K562 (cell line): ENCODE data around the gene MAP4K5. TPM values are rescaled to one million over a fixed set of nuclear protein-coding genes. Genes with fewer than 3 reads are reported as not detected.
A peak's percentile ranks its signal among the peaks of the same experiment; 100 is the strongest.

Experiments
- ATAC-seq: fragments of 200-7000 bp; cut with Tn5 transposase; 3 replicates; pipeline ENCODE4 v1.9.1; 2020; ENCODE audit warnings: moderate library complexity
- BruUV-seq: library from RNA; stranded (reverse); fragments of 400-500 nt; replicated peaks from 2 replicates; lab custom pipeline; 2021; lab: Mats Ljungman, UMichigan
- CTCF ChIA-PET: fragments of 300-600 bp; formaldehyde crosslinking; extraction: SDS; loops from one replicate; lab custom pipeline; 2021; ENCODE audit warnings: low intra/inter-chr PET ratio; lab: Yijun Ruan, JAX
- POLR2A ChIA-PET: fragments of 300-600, 350-650 bp; sonication (Branson Sonifier 250); formaldehyde crosslinking; extraction: SDS; loops from one replicate; lab custom pipeline; 2021; ENCODE audit warnings: antibody characterized with exemption, inconsistent platforms; lab: Yijun Ruan, JAX
- DNase-seq, 4 experiments: peaks; one replicate each; pipeline versions ENCODE4 v3.0.0 to v3.0.0-alpha.2; 2011 to 2018; ENCODE audit warnings: low spot score in 3 of 4, mixed read lengths in 3 of 4; ENCODE audit errors: extremely low read depth in 1 of 4
- FAIRE-seq: peaks from 2 replicates; lab custom pipeline; 2011; peaks lifted over from hg19 to GRCh38; lab: Jason Lieb, UNC
- H2AFZ ChIP-seq: 2 replicates; pipeline ENCODE4 v1.6.0; 2011; ENCODE audit warnings: low read depth, low read length, control low read depth, inconsistent platforms
- H3K27ac ChIP-seq: fragments of 200-600 bp; 3 replicates; pipeline ENCODE4 v1.8.0; 2011; ENCODE audit warnings: low read depth, mild to moderate bottlenecking, control low read depth, inconsistent platforms, low read length, moderate library complexity, mixed read lengths; ENCODE audit errors: extremely low read depth
- H3K27me3 ChIP-seq, 2 experiments: fragments of 300-600 bp in 1 of 2; 2 replicates in 1 of 2; 3 replicates in 1 of 2; pipeline versions ENCODE4 v1.6.0 to v1.8.0; 2011; ENCODE audit warnings: inconsistent platforms in 2 of 2, low read length in 2 of 2, mild to moderate bottlenecking in 1 of 2, mixed read lengths in 1 of 2, moderate library complexity in 1 of 2; ENCODE audit not compliant: control insufficient read depth in 2 of 2, insufficient read depth in 2 of 2
- H3K36me3 ChIP-seq: fragments of 300-600 bp; 3 replicates; pipeline ENCODE4 v1.8.0; 2011; ENCODE audit warnings: mild to moderate bottlenecking, low read length, inconsistent platforms; ENCODE audit not compliant: control insufficient read depth, insufficient read depth
- H3K4me1 ChIP-seq, 2 experiments: fragments of 200-600 bp in 1 of 2; replicated peaks in 1 of 2; 2 replicates in 1 of 2; 3 replicates in 1 of 2; pipeline versions ENCODE4 v1.5.1 to v1.8.0; 2011; ENCODE audit warnings: inconsistent platforms in 2 of 2, low read length in 2 of 2, mild to moderate bottlenecking in 1 of 2, mixed read lengths in 1 of 2, moderate library complexity in 1 of 2; ENCODE audit not compliant: control insufficient read depth in 2 of 2, insufficient read depth in 2 of 2
- H3K4me2 ChIP-seq: 2 replicates; pipeline ENCODE4 v1.6.1; 2011; ENCODE audit warnings: low read length, control low read depth, inconsistent platforms, mixed read lengths; ENCODE audit not compliant: insufficient read depth
- H3K4me3 ChIP-seq: fragments of 200-600 bp; sonication (generic), shearing (Covaris generic); 2 replicates; pipeline ENCODE4 v1.5.1; 2016; ENCODE audit warnings: control low read depth, inconsistent platforms
- H3K79me2 ChIP-seq: fragments of 200-600 bp; 3 replicates; pipeline ENCODE4 v1.8.0; 2011; ENCODE audit warnings: low read length, inconsistent platforms; ENCODE audit not compliant: control insufficient read depth, insufficient read depth
- H3K9ac ChIP-seq, 2 experiments: 2 replicates each; pipeline versions ENCODE4 v1.6.0 to v1.6.1; 2011; ENCODE audit warnings: low read depth in 2 of 2, low read length in 2 of 2, control low read depth in 1 of 2, inconsistent platforms in 1 of 2, mild to moderate bottlenecking in 1 of 2, mixed read lengths in 1 of 2; ENCODE audit not compliant: insufficient read depth in 1 of 2
- H3K9me1 ChIP-seq: one replicate; pipeline ENCODE4 v1.6.0; 2011; ENCODE audit warnings: inconsistent platforms, mild to moderate bottlenecking, low read length, moderate library complexity; ENCODE audit not compliant: control insufficient read depth, insufficient read depth
- H3K9me3 ChIP-seq: replicated peaks from 2 replicates; pipeline ENCODE4 v1.5.1; 2011; ENCODE audit warnings: low read depth, low read length, inconsistent platforms; ENCODE audit not compliant: control insufficient read depth, insufficient read depth
- H4K20me1 ChIP-seq: replicated peaks from 2 replicates; pipeline ENCODE4 v1.6.1; 2011; ENCODE audit warnings: low read length, inconsistent platforms, mixed read lengths; ENCODE audit not compliant: control insufficient read depth, insufficient read depth
- C11orf30 ChIP-seq: fragments of 450-650 bp; IDR thresholded peaks from 2 replicates; pipeline ENCODE4 v1.6.1; 2016; ENCODE audit warnings: low read depth, mild to moderate bottlenecking
- MAFF ChIP-seq: IDR thresholded peaks from 2 replicates; pipeline ENCODE4 v1.6.1; 2012; ENCODE audit warnings: low read length, improper control_type of control experiment
- MAFG ChIP-seq: fragments of 450-650 bp; conservative IDR thresholded peaks from 2 replicates; pipeline ENCODE4 v1.6.1; 2016; ENCODE audit warnings: missing genetic modification characterization, missing compliant biosample characterization
- SIRT6 ChIP-seq: IDR thresholded peaks from one replicate; pipeline ENCODE4 v1.6.1; 2012; ENCODE audit warnings: low read depth, mild to moderate bottlenecking, control low read depth, inconsistent platforms, low read length, moderate library complexity
- ZNF316 ChIP-seq: fragments of 450-650 bp; IDR thresholded peaks from 2 replicates; pipeline ENCODE4 v1.6.1; 2016
- WGBS: fragments of 100-300 bp; shearing (Covaris generic); methylation state at CpG from one replicate; pipeline ENCODE4 v1.1.6; 2016; ENCODE audit warnings: low coverage, mixed read lengths; ENCODE audit not compliant: insufficient coverage; ENCODE audit errors: missing lambda C conversion rate; 5-methylcytosine and 5-hydroxymethylcytosine counted together
- in situ Hi-C: fragments of 300-500 bp; cut with MboI; formaldehyde crosslinking; loops from 4 replicates; pipeline ENCODE4 v1.15.0; 2018; ENCODE audit warnings: inconsistent platforms, mixed read lengths
- intact Hi-C: fragments of 100-400 bp; cut with micrococcal nuclease; formaldehyde crosslinking; loops from 2 replicates; pipeline ENCODE4 v1.14.2; 2022
- polyA plus RNA-seq, 8 experiments: library from polyadenylated mRNA; depleted of rRNA in 4 of 8; stranded (reverse) in 5 of 8; unstranded in 3 of 8; fragments of >200 nt; fragmentation: Nextera tagmentation in 2 of 8; fragmentation: Illumina TruSeq in 1 of 8; extraction: Ambion mirVana in 2 of 8; extraction: Trizol in 1 of 8; gene quantifications; 2 replicates each; pipeline versions ENCODE4 v1.2.1 to v1.2.3, GENCODE V29; 2011 to 2014; ENCODE audit warnings: inconsistent platforms in 1 of 8, missing spikeins in 1 of 8
- total RNA-seq, 7 experiments: library from RNA; depleted of rRNA in 6 of 7; stranded (reverse); fragments of >200 nt in 6 of 7; fragmentation: Illumina TruSeq in 2 of 7; extraction: Trizol in 2 of 7; gene quantifications; 2 replicates each; pipeline versions ENCODE4 v1.2.1 to v1.2.3, GENCODE V29; 2011 to 2021; ENCODE audit warnings: low replicate concordance in 1 of 7
- TF ChIP-seq, protein P1 (sequence below), 3 experiments: IDR thresholded peaks in 2 of 3; conservative IDR thresholded peaks in 1 of 3; 2 replicates each; pipeline ENCODE4 v1.5.1; 2011 to 2012; ENCODE audit warnings: low read length in 3 of 3, mild to moderate bottlenecking in 3 of 3, control low read depth in 2 of 3, improper control_type of control experiment in 1 of 3, inconsistent platforms in 1 of 3, low read depth in 1 of 3, mixed read lengths in 1 of 3, moderate library complexity in 1 of 3; ENCODE audit not compliant: insufficient read depth in 2 of 3

The MAP4K5 gene
- total and polyA plus RNA-seq, 9 of the 15 experiments (the other 6 are each of a cell fraction or from before 2014, with no cell fraction given) = 5.9 to 29.4 (median 18.0) TPM

DNA sequence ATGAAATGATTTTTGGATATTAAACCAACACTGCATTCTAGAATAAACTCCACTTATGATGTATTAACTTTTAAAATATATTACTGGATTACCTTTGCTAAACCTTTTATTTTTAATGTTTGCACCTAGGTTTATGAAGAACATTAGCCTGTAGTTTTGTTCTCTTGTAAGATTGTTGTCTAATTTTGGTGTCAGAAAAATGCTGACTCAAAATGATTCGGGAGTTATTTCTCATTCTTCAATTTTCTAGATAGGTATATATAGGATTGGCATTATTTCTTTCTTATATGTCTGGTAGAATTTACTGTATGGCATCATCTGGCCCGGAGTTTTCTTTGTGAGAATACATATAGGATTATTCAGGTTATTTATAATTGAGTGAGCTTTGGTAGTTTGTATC, 54.6 kb downstream of the MAP4K5 start:
- ATAC-seq = no peak
- Histone ChIP-seq H3K4me3 (no peak overlapping the region), H3K4me2 (no peak overlapping the region), H4K20me1 (no peaks in the 10 kb centered on the region), H3K9me3 (no peaks in the 10 kb centered on the region; the same call in 1 of the 2 replicates), H3K36me3 (peaks cover 31% of the 10 kb centered on the region; the same call in 2 of the 3 replicates), H3K27ac (no peak overlapping the region), H2AFZ (no peak overlapping the region), H3K4me1 (no peaks in the 10 kb centered on the region), H3K9ac (no peak overlapping the region), H3K79me2 (no peaks in the 10 kb centered on the region), H3K9me1 (no peaks in the 10 kb centered on the region), H3K27me3 (no peaks in the 10 kb centered on the region)
- TF ChIP-seq, protein P1, sequence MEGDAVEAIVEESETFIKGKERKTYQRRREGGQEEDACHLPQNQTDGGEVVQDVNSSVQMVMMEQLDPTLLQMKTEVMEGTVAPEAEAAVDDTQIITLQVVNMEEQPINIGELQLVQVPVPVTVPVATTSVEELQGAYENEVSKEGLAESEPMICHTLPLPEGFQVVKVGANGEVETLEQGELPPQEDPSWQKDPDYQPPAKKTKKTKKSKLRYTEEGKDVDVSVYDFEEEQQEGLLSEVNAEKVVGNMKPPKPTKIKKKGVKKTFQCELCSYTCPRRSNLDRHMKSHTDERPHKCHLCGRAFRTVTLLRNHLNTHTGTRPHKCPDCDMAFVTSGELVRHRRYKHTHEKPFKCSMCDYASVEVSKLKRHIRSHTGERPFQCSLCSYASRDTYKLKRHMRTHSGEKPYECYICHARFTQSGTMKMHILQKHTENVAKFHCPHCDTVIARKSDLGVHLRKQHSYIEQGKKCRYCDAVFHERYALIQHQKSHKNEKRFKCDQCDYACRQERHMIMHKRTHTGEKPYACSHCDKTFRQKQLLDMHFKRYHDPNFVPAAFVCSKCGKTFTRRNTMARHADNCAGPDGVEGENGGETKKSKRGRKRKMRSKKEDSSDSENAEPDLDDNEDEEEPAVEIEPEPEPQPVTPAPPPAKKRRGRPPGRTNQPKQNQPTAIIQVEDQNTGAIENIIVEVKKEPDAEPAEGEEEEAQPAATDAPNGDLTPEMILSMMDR (IDR thresholded peaks at IDR 0.05 in 2 of 3, conservative IDR thresholded peaks at IDR 0.05 in 1 of 3; ENCODE audit: insufficient read depth in 2 of 3, low read depth in 1 of 3, low read length in 3 of 3) = no peak
- TF ChIP-seq MAFF (peak; percentile 7; the same call in 1 of the 2 replicates), SIRT6 (no peak), C11orf30 (peak; percentile 81), ZNF316 (peak; percentile 87), MAFG (tag) (0 out of 2 replicates have a peak, but pooled peaks have one; percentile 6)
- 93% methylated on average over 2 of the region's 2 CpGs for WGBS
- intact Hi-C loops (no loop called here), in situ Hi-C loops (no loop called here)
- CTCF ChIA-PET = no interaction called here
- POLR2A ChIA-PET = no interaction called here
- no TSS peak for BruUV-seq
- no peak for FAIRE-seq
- no peak for DNase-seq
